Liver (tissue), 9 donors: ENCODE measurements around the gene SCAP. TPM values are rescaled to one million over a fixed set of nuclear protein-coding genes. Genes with fewer than 3 reads are reported as not detected.

ENCODE experiments used
- DNase-seq: peaks from one replicate; pipeline ENCODE4 v3.0.0-alpha.2; 2017; ENCODE audit warnings: low spot score
- H3K27ac ChIP-seq, 2 donors: one replicate each; pipeline ENCODE4 v1.7.0; 2013; ENCODE audit warnings: inconsistent platforms in 2 of 2, low read length in 2 of 2, control low read depth in 1 of 2, low read depth in 1 of 2, mild to moderate bottlenecking in 1 of 2
- H3K27me3 ChIP-seq, 4 donors: one replicate each; pipeline versions ENCODE4 v1.6.1 to v1.7.0; 2013; ENCODE audit warnings: low read length in 3 of 4, inconsistent platforms in 1 of 4, mild to moderate bottlenecking in 1 of 4, moderate library complexity in 1 of 4; ENCODE audit not compliant: control insufficient read depth in 4 of 4, insufficient read depth in 4 of 4
- H3K36me3 ChIP-seq, 4 donors: one replicate each; pipeline versions ENCODE4 v1.6.1 to v1.7.0; 2013; ENCODE audit warnings: low read length in 3 of 4, mild to moderate bottlenecking in 3 of 4, low read depth in 1 of 4, moderate library complexity in 1 of 4; ENCODE audit not compliant: control insufficient read depth in 4 of 4, insufficient read depth in 3 of 4
- H3K4me1 ChIP-seq, 4 donors: one replicate each; pipeline versions ENCODE4 v1.6.1 to v1.7.0; 2013; ENCODE audit warnings: low read length in 3 of 4, mild to moderate bottlenecking in 3 of 4, moderate library complexity in 1 of 4; ENCODE audit not compliant: control insufficient read depth in 4 of 4, insufficient read depth in 4 of 4
- H3K4me3 ChIP-seq, 3 donors: one replicate each; pipeline versions ENCODE4 v1.6.1 to v1.7.0; 2013; ENCODE audit warnings: low read length in 3 of 3, control low read depth in 1 of 3, low read depth in 1 of 3, mild to moderate bottlenecking in 1 of 3
- H3K9ac ChIP-seq, 2 donors: one replicate each; pipeline ENCODE4 v1.7.0; 2013; ENCODE audit warnings: low read length in 2 of 2, mild to moderate bottlenecking in 2 of 2, moderate library complexity in 2 of 2, control low read depth in 1 of 2, low read depth in 1 of 2
- H3K9me3 ChIP-seq, 4 donors: one replicate each; pipeline versions ENCODE4 v1.6.1 to v1.7.0; 2013; ENCODE audit warnings: low read length in 3 of 4; ENCODE audit not compliant: control insufficient read depth in 4 of 4
- ATF3 ChIP-seq: IDR thresholded peaks from 2 replicates; pipeline ENCODE4 v1.6.1; 2016; ENCODE audit warnings: antibody characterized with exemption
- CTCF ChIP-seq: fragments of 150-350 bp; IDR thresholded peaks from 2 replicates; pipeline ENCODE4 v1.5.1; 2017; ENCODE audit warnings: improper control_type of control experiment, low read depth, low read length; ENCODE audit not compliant: missing input control
- EGR1 ChIP-seq, 2 donors: IDR thresholded peaks; 2 replicates each; pipeline ENCODE4 v1.6.1; 2016 to 2018; ENCODE audit warnings: antibody characterized with exemption in 2 of 2, low read depth in 2 of 2
- FOXA2 ChIP-seq: IDR thresholded peaks from 2 replicates; pipeline ENCODE4 v1.6.1; 2016; ENCODE audit warnings: antibody characterized with exemption
- GABPA ChIP-seq, 2 donors: IDR thresholded peaks in 1 of 2; conservative IDR thresholded peaks in 1 of 2; 2 replicates each; pipeline ENCODE4 v1.6.1; 2016; ENCODE audit warnings: antibody characterized with exemption in 2 of 2, mild to moderate bottlenecking in 1 of 2, moderate library complexity in 1 of 2
- HNF4A ChIP-seq, 2 donors: conservative IDR thresholded peaks; 2 replicates each; pipeline ENCODE4 v1.6.1; 2016; ENCODE audit warnings: antibody characterized with exemption in 2 of 2, mild to moderate bottlenecking in 2 of 2
- HNF4G ChIP-seq: IDR thresholded peaks from 2 replicates; pipeline ENCODE4 v1.6.1; 2016; ENCODE audit warnings: antibody characterized with exemption
- JUND ChIP-seq, 2 donors: IDR thresholded peaks; 2 replicates each; pipeline ENCODE4 v1.6.1; 2016; ENCODE audit warnings: antibody characterized with exemption in 2 of 2
- NR2F2 ChIP-seq: IDR thresholded peaks from 2 replicates; pipeline ENCODE4 v1.6.1; 2016; ENCODE audit warnings: antibody characterized with exemption
- RAD21 ChIP-seq, 2 donors: IDR thresholded peaks; 2 replicates each; pipeline ENCODE4 v1.6.1; 2016; ENCODE audit warnings: antibody characterized with exemption in 2 of 2, mild to moderate bottlenecking in 2 of 2
- RXRA ChIP-seq, 2 donors: IDR thresholded peaks; 2 replicates each; pipeline ENCODE4 v1.6.1; 2017 to 2018; ENCODE audit warnings: antibody characterized with exemption in 2 of 2, mild to moderate bottlenecking in 1 of 2
- SP1 ChIP-seq: IDR thresholded peaks from 2 replicates; pipeline ENCODE4 v1.6.1; 2018; ENCODE audit warnings: antibody characterized with exemption, mild to moderate bottlenecking
- TAF1 ChIP-seq: conservative IDR thresholded peaks from 2 replicates; pipeline ENCODE4 v1.6.1; 2016; ENCODE audit warnings: antibody characterized with exemption, mild to moderate bottlenecking
- YY1 ChIP-seq: IDR thresholded peaks from 2 replicates; pipeline ENCODE4 v1.6.1; 2016; ENCODE audit warnings: antibody characterized with exemption, mild to moderate bottlenecking
- WGBS: extraction: QIAGEN DNeasy Blood & Tissue Kit; methylation state at CpG from one replicate; pipeline ENCODE4 v1.1.7; 2013; 5-methylcytosine and 5-hydroxymethylcytosine counted together
- polyA plus RNA-seq, 2 donors: library from polyadenylated mRNA; stranded (reverse) in 1 of 2; unstranded in 1 of 2; fragments of 200-250 nt in 1 of 2; fragments of >200 nt in 1 of 2; fragmentation: Nextera tagmentation in 1 of 2; extraction: Ambion mirVana in 1 of 2; gene quantifications; one replicate each; pipeline versions ENCODE4 v1.2.1 to v1.2.3, GENCODE V29; 2013 to 2015
- total RNA-seq, 2 donors: library from RNA; depleted of rRNA; stranded (reverse); fragments of >200 nt; gene quantifications; one replicate each; pipeline ENCODE4 v1.2.3, GENCODE V29; 2014
- donor health status: healthy.
- donor health status: healthy.
- donor health status: healthy.
- donor health status: healthy.
- donor health status: healthy.

The SCAP gene
- total and polyA plus RNA-seq, 4 donors, result 25.9 to 84.8 (median 59.3) TPM

GRCh38 chr3:47394881-47395280 lies 80.9 kb downstream of the SCAP start:
- peaks cover 0 to 24% (median 16%) of the 10 kb centered on the region in 4 donors for H3K4me1 ChIP-seq
- no peak overlapping the region for H3K4me3 ChIP-seq
- H3K27me3 ChIP-seq, result no peaks in the 10 kb centered on the region
- H3K9ac ChIP-seq, result no peak overlapping the region
- peaks cover 0 to 9% (median 3%) of the 10 kb centered on the region in 4 donors for H3K36me3 ChIP-seq
- H3K9me3 ChIP-seq, result no peaks in the 10 kb centered on the region
- 83% methylated on average over 3 of the region's 3 CpGs for WGBS
- no peak for TF ChIP-seq TAF1
- no peak for TF ChIP-seq ATF3
- TF ChIP-seq HNF4G, result no peak
- no peak for TF ChIP-seq JUND (IDR thresholded peaks at IDR 0.05)
- no peak for TF ChIP-seq HNF4A (conservative IDR thresholded peaks at IDR 0.05)
- DNase-seq, result no peak
- no peak overlapping the region for H3K27ac ChIP-seq

- Histone ChIP-seq H3K27me3 (no peaks in the 10 kb centered on the region), H3K9ac (no peak overlapping the region), H3K27ac (peak overlapping the region; percentile 10 to 50), H3K4me1 (peaks cover 0 to 22% (median 16%) of the 10 kb centered on the region in 4 donors), H3K36me3 (peaks cover 0 to 9% (median 3%) of the 10 kb centered on the region in 4 donors), H3K4me3 (no peak overlapping the region), H3K9me3 (no peaks in the 10 kb centered on the region)
- TF ChIP-seq HNF4A (conservative IDR thresholded peaks at IDR 0.05), result no peak
- TF ChIP-seq HNF4G, result no peak
- peak; percentile 47 for TF ChIP-seq NR2F2
- TF ChIP-seq RXRA (IDR thresholded peaks at IDR 0.05), result peak in 1 of 2 donors; percentile 13
- TF ChIP-seq RAD21 (IDR thresholded peaks at IDR 0.05), result no peak
- WGBS, result 45% methylated on average over 8 of the region's 8 CpGs
- DNase-seq, result no peak
Observed at GRCh38 chr3:47394140-47394870, 81.4 kb downstream of the SCAP start.

GRCh38 chr3:47392933-47393332 lies 82.8 kb downstream of the SCAP start:
- 90% methylated on average over 3 of the region's 3 CpGs for WGBS
- Histone ChIP-seq H3K27me3 (no peaks in the 10 kb centered on the region), H3K9ac (no peak overlapping the region), H3K9me3 (no peaks in the 10 kb centered on the region), H3K27ac (no peak overlapping the region), H3K4me3 (no peak overlapping the region), H3K4me1 (peaks cover 0 to 10% (median 9%) of the 10 kb centered on the region in 4 donors), H3K36me3 (peaks cover 0 to 8% (median 5%) of the 10 kb centered on the region in 4 donors)
- DNase-seq, result no peak
- TF ChIP-seq HNF4A (conservative IDR thresholded peaks at IDR 0.05) (no peak), CTCF (no peak), JUND (IDR thresholded peaks at IDR 0.05) (no peak), EGR1 (IDR thresholded peaks at IDR 0.05; ENCODE audit: low read depth in 2 of 2) (no peak)

- Histone ChIP-seq H3K4me1 (peaks cover 3 to 14% (median 10%) of the 10 kb centered on the region in 4 donors), H3K27ac (peak overlapping the region in 1 of 2 donors; percentile 31), H3K36me3 (peaks cover 0 to 5% (median 1%) of the 10 kb centered on the region in 4 donors)
Observed at GRCh38 chr3:47385796-47386195, 89.9 kb downstream of the SCAP start.

More at GRCh38 chr3:47385796-47386195, 89.9 kb downstream of the SCAP start:
- WGBS, result 88% methylated on average over 2 of the region's 2 CpGs
- no peaks in the 10 kb centered on the region for H3K27me3 ChIP-seq
- H3K9me3 ChIP-seq, result no peaks in the 10 kb centered on the region
- H3K4me3 ChIP-seq, result no peak overlapping the region
- no peak overlapping the region for H3K9ac ChIP-seq
- no peak for DNase-seq
- TF ChIP-seq JUND (IDR thresholded peaks at IDR 0.05) (no peak), YY1 (no peak), ATF3 (no peak), RAD21 (IDR thresholded peaks at IDR 0.05) (no peak), SP1 (peak; percentile 11), NR2F2 (no peak), FOXA2 (no peak), HNF4A (conservative IDR thresholded peaks at IDR 0.05) (no peak), GABPA (IDR thresholded peaks at IDR 0.05 in 1 of 2, conservative IDR thresholded peaks at IDR 0.05 in 1 of 2) (no peak), RXRA (IDR thresholded peaks at IDR 0.05) (peak in 1 of 2 donors; percentile 16), EGR1 (IDR thresholded peaks at IDR 0.05; ENCODE audit: low read depth in 2 of 2) (no peak), TAF1 (no peak)
